OCI-LY1 (cell line): Measurements from ENCODE around the gene DONSON.

ENCODE experiments used
- H2AFZ ChIP-seq: fragments of 200-600 bp; sonication (generic), shearing (Covaris generic); 2 replicates; pipeline ENCODE4 v1.6.0; 2014; ENCODE audit warnings: antibody characterized with exemption, mild to moderate bottlenecking, low read length
- H3F3A ChIP-seq: fragments of 200-600 bp; sonication (generic), shearing (Covaris generic); 2 replicates; pipeline ENCODE4 v1.6.0; 2014; ENCODE audit warnings: mild to moderate bottlenecking, antibody characterized with exemption, low read length, moderate library complexity; ENCODE audit not compliant: insufficient read depth
- H3K27ac ChIP-seq: fragments of 200-600 bp; sonication (generic); 2 replicates; pipeline ENCODE4 v1.5.1; 2014; ENCODE audit warnings: low read length, mixed run types, mild to moderate bottlenecking, low read depth; ENCODE audit not compliant: poor library complexity, severe bottlenecking
- H3K27me3 ChIP-seq: fragments of 200-600 bp; sonication (generic); 2 replicates; pipeline ENCODE4 v1.6.0; 2014; ENCODE audit warnings: antibody characterized with exemption, mild to moderate bottlenecking, low read length, moderate library complexity; ENCODE audit not compliant: insufficient read depth
- H3K36me3 ChIP-seq: fragments of 200-600 bp; sonication (generic); 2 replicates; pipeline ENCODE4 v1.6.1; 2014; ENCODE audit warnings: mild to moderate bottlenecking, antibody characterized with exemption, low read length, moderate library complexity, mixed read lengths; ENCODE audit not compliant: insufficient read depth
- H3K4me1 ChIP-seq: fragments of 200-600 bp; sonication (generic); 2 replicates; pipeline ENCODE4 v1.5.1; 2014; ENCODE audit warnings: mild to moderate bottlenecking, low read length, moderate library complexity; ENCODE audit not compliant: insufficient read depth, severe bottlenecking
- H3K4me2 ChIP-seq: fragments of 200-600 bp; sonication (generic), shearing (Covaris generic); 2 replicates; pipeline ENCODE4 v1.6.1; 2014; ENCODE audit warnings: low read length
- H3K4me3 ChIP-seq: fragments of 200-600 bp; sonication (generic); 2 replicates; pipeline ENCODE4 v1.5.1; 2014; ENCODE audit warnings: low read length, low read depth, mild to moderate bottlenecking, mixed read lengths; ENCODE audit not compliant: poor library complexity, severe bottlenecking
- H3K79me2 ChIP-seq: fragments of 200-600 bp; shearing (Covaris generic); 2 replicates; pipeline ENCODE4 v1.6.1; 2016; ENCODE audit warnings: mixed run types, low read length, mixed read lengths; ENCODE audit not compliant: insufficient read depth
- H3K9ac ChIP-seq: fragments of 200-600 bp; sonication (generic), shearing (Covaris generic); 2 replicates; pipeline ENCODE4 v1.6.1; 2014; ENCODE audit warnings: mild to moderate bottlenecking, low read length, mixed read lengths
- H3K9me2 ChIP-seq: fragments of 200-600 bp; sonication (generic), shearing (Covaris generic); 2 replicates; pipeline ENCODE4 v1.6.1; 2014; ENCODE audit warnings: low read depth, mild to moderate bottlenecking, low read length, mixed read lengths
- H3K9me3 ChIP-seq: fragments of 200-600 bp; shearing (Covaris generic); 2 replicates; pipeline ENCODE4 v1.6.1; 2014; ENCODE audit warnings: low read length, mixed read lengths
- H4K20me1 ChIP-seq: fragments of 200-600 bp; sonication (generic), shearing (Covaris generic); 2 replicates; pipeline ENCODE4 v1.6.0; 2016; ENCODE audit warnings: mild to moderate bottlenecking, low read length; ENCODE audit not compliant: insufficient read depth
- CTCF ChIP-seq: fragments of 200-600 bp; sonication (generic), shearing (Covaris generic); IDR thresholded peaks from 2 replicates; pipeline ENCODE4 v1.5.1; 2017; ENCODE audit warnings: mild to moderate bottlenecking, antibody characterized with exemption, low read length, moderate library complexity, mixed read lengths
- EZH2 ChIP-seq: fragments of 200-600 bp; sonication (generic), shearing (Covaris generic); IDR thresholded peaks from 2 replicates; pipeline ENCODE4 v1.8.0; 2017; ENCODE audit warnings: borderline replicate concordance, mixed run types, mild to moderate bottlenecking, antibody characterized with exemption, low read length, moderate library complexity, mixed read lengths

Gene DONSON

GRCh38 chr21:33586927-33587326 is 1.6 kb downstream of the DONSON start:
- Histone ChIP-seq H3K36me3 (peaks cover 45% of the 10 kb centered on the region), H3K4me3 (peak overlapping the region; percentile 87), H3K9me2 (no peaks in the 10 kb centered on the region), H3K27me3 (no peaks in the 10 kb centered on the region), H3K27ac (no peak overlapping the region), H3K4me2 (peak overlapping the region; percentile 99), H3F3A (0 out of 2 replicates have a peak, but pooled peaks cover under 1% of the 10 kb centered on the region), H3K4me1 (peaks cover 22% of the 10 kb centered on the region), H4K20me1 (no peaks in the 10 kb centered on the region), H3K79me2 (peaks cover 23% of the 10 kb centered on the region), H2AFZ (no peak overlapping the region), H3K9ac (peak overlapping the region; percentile 96), H3K9me3 (no peaks in the 10 kb centered on the region)
- TF ChIP-seq CTCF = no peak
- no peak for TF ChIP-seq EZH2

- H3F3A ChIP-seq = 0 out of 2 replicates have a peak, but pooled peaks cover 2% of the 10 kb centered on the region
- H2AFZ ChIP-seq = no peak overlapping the region
- H3K4me3 ChIP-seq = no peak overlapping the region
- no peaks in the 10 kb centered on the region for H3K27me3 ChIP-seq
- H3K9me2 ChIP-seq = no peaks in the 10 kb centered on the region
- peaks cover 23% of the 10 kb centered on the region for H3K79me2 ChIP-seq
- H3K4me1 ChIP-seq = peaks cover 22% of the 10 kb centered on the region
- no peak overlapping the region for H3K4me2 ChIP-seq
- TF ChIP-seq EZH2 (no peak), CTCF (no peak)
- H3K36me3 ChIP-seq = peaks cover 60% of the 10 kb centered on the region
- H3K9me3 ChIP-seq = no peaks in the 10 kb centered on the region
- H4K20me1 ChIP-seq = no peaks in the 10 kb centered on the region
- H3K9ac ChIP-seq = no peak overlapping the region
- H3K27ac ChIP-seq = no peak overlapping the region
These were observed 4.0 kb downstream of the DONSON start for GRCh38 chr21:33584455-33584854.

- Histone ChIP-seq H3F3A (peaks cover 15% of the 10 kb centered on the region; the same call in 1 of the 2 replicates), H3K36me3 (peaks cover 85% of the 10 kb centered on the region), H2AFZ (no peak overlapping the region)
These were observed 9.4 kb downstream of the DONSON start for GRCh38 chr21:33578959-33579542.

More at GRCh38 chr21:33578959-33579542, 9.4 kb downstream of the DONSON start:
- no peak overlapping the region for H3K9ac ChIP-seq
- H3K4me1 ChIP-seq = no peaks in the 10 kb centered on the region
- no peaks in the 10 kb centered on the region for H3K9me3 ChIP-seq
- no peaks in the 10 kb centered on the region for H4K20me1 ChIP-seq
- H3K27ac ChIP-seq = peak overlapping the region; percentile 65
- no peak overlapping the region for H3K4me2 ChIP-seq
- no peak overlapping the region for H3K4me3 ChIP-seq
- no peaks in the 10 kb centered on the region for H3K79me2 ChIP-seq
- H3K27me3 ChIP-seq = no peaks in the 10 kb centered on the region
- TF ChIP-seq EZH2 (no peak), CTCF (no peak)
- H3K9me2 ChIP-seq = no peaks in the 10 kb centered on the region
